Measurements from ENCODE around the gene CTDP1.

CTDP1 gene

GRCh38 chr18:79726721-79727120, 47.1 kb downstream of the CTDP1 start:
- ATAC-seq, result no peak
- TF ChIP-seq GLIS3 (CRISPR knock-in tag; IDR thresholded peaks at IDR 0.05) (no peak), PPARA (CRISPR knock-in tag; IDR thresholded peaks at IDR 0.05; ENCODE audit: borderline replicate concordance) (no peak), CSRNP3 (CRISPR knock-in tag; IDR thresholded peaks at IDR 0.05) (no peak), CREB5 (CRISPR knock-in tag; IDR thresholded peaks at IDR 0.05; ENCODE audit: low read depth) (no peak), SNAI2 (CRISPR knock-in tag; IDR thresholded peaks at IDR 0.05) (no peak), ISL1 (CRISPR knock-in tag; IDR thresholded peaks at IDR 0.05) (no peak), OSR1 (CRISPR knock-in tag; IDR thresholded peaks at IDR 0.05) (no peak), ZFP3 (CRISPR knock-in tag; IDR thresholded peaks at IDR 0.05) (no peak), ZFP30 (CRISPR knock-in tag; IDR thresholded peaks at IDR 0.05) (no peak), CSDC2 (CRISPR knock-in tag; IDR thresholded peaks at IDR 0.05) (no peak), ZC3H10 (CRISPR knock-in tag; IDR thresholded peaks at IDR 0.05) (no peak), TSHZ2 (CRISPR knock-in tag; IDR thresholded peaks at IDR 0.05) (no peak), RARB (CRISPR knock-in tag; IDR thresholded peaks at IDR 0.05) (no peak), ESRRG (CRISPR knock-in tag; IDR thresholded peaks at IDR 0.05) (no peak), BACH2 (CRISPR knock-in tag; IDR thresholded peaks at IDR 0.05; ENCODE audit: borderline replicate concordance) (no peak), ZNF8 (CRISPR knock-in tag; IDR thresholded peaks at IDR 0.05) (no peak), TCF4 (CRISPR knock-in tag; IDR thresholded peaks at IDR 0.05; ENCODE audit: borderline replicate concordance) (no peak)

- ATAC-seq, result no peak
- TF ChIP-seq PATZ1 (CRISPR knock-in tag; IDR thresholded peaks at IDR 0.05; ENCODE audit: borderline replicate concordance) (no peak), TSHZ2 (CRISPR knock-in tag; IDR thresholded peaks at IDR 0.05) (no peak)
These were observed 47.6 kb downstream of the CTDP1 start for GRCh38 chr18:79727211-79727610.

- no peak for ATAC-seq
- TF ChIP-seq TCF4 (CRISPR knock-in tag; IDR thresholded peaks at IDR 0.05; ENCODE audit: borderline replicate concordance) (no peak), ESRRG (CRISPR knock-in tag; IDR thresholded peaks at IDR 0.05) (no peak), CSRNP3 (CRISPR knock-in tag; IDR thresholded peaks at IDR 0.05) (no peak), ZNF8 (CRISPR knock-in tag; IDR thresholded peaks at IDR 0.05) (no peak), CSDC2 (CRISPR knock-in tag; IDR thresholded peaks at IDR 0.05) (no peak), OSR1 (CRISPR knock-in tag; IDR thresholded peaks at IDR 0.05) (no peak), SNAI2 (CRISPR knock-in tag; IDR thresholded peaks at IDR 0.05) (no peak), ZFP30 (CRISPR knock-in tag; IDR thresholded peaks at IDR 0.05) (no peak), ZNF70 (CRISPR knock-in tag; IDR thresholded peaks at IDR 0.05) (no peak), TSHZ2 (CRISPR knock-in tag; IDR thresholded peaks at IDR 0.05) (no peak)
These were observed 49.5 kb downstream of the CTDP1 start for GRCh38 chr18:79728931-79729586.
